22Rv1 (cell line): Measurements from ENCODE around the gene SLC10A7.

ENCODE experiments used
- ZFX ChIP-seq: fragments of 450-650 bp; IDR thresholded peaks from 2 replicates; pipeline ENCODE4 v1.6.1; 2017; ENCODE audit warnings: antibody characterized with exemption, borderline replicate concordance
- TF ChIP-seq, protein P1 (sequence below): fragments of 450-650 bp; IDR thresholded peaks from 2 replicates; pipeline ENCODE4 v1.5.1; 2017; ENCODE audit warnings: mild to moderate bottlenecking

DNA sequence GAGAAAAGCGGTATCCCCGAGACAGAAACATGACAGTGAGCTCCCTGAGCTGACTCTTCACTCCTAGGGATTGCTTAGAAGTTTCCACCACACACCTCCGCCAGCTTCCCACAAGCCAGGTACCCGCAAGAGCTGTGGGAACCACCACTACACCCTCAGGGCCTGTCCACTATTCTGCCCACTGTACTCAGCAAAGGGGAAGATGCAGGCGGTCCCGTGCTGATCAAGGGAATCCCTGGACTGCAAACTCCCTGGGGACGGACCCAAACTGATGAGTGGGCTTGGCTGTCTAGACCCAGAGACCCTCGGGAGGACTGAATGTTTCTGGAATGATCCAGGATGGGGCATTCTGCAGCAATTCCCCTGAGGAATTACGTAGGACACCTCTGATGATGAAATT lies 277.2 kb downstream of the SLC10A7 start:
- TF ChIP-seq, protein P1, sequence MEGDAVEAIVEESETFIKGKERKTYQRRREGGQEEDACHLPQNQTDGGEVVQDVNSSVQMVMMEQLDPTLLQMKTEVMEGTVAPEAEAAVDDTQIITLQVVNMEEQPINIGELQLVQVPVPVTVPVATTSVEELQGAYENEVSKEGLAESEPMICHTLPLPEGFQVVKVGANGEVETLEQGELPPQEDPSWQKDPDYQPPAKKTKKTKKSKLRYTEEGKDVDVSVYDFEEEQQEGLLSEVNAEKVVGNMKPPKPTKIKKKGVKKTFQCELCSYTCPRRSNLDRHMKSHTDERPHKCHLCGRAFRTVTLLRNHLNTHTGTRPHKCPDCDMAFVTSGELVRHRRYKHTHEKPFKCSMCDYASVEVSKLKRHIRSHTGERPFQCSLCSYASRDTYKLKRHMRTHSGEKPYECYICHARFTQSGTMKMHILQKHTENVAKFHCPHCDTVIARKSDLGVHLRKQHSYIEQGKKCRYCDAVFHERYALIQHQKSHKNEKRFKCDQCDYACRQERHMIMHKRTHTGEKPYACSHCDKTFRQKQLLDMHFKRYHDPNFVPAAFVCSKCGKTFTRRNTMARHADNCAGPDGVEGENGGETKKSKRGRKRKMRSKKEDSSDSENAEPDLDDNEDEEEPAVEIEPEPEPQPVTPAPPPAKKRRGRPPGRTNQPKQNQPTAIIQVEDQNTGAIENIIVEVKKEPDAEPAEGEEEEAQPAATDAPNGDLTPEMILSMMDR, result no peak
- TF ChIP-seq ZFX, result no peak
